Stimulated activated CD8-positive, alpha-beta memory T cell treated with anti-CD3 and anti-CD28 coated beads, Interleukin-15, amount 100 ng/mL, for 4 hours (primary cell): ENCODE data around the gene CFTR.
"Not testable (repeated sequence)": the region's sequence is repeated elsewhere in the genome, so short reads cannot be mapped to it uniquely, and the experiment has no call there.

ENCODE experiments used
- DNase-seq, 2 donors: peaks; one replicate each; pipeline ENCODE4 v3.0.0-alpha.2; 2020; ENCODE audit warnings: low read depth in 2 of 2

The CFTR gene

GRCh38 chr7:117479225-117480054 lies at the start of gene CFTR:
CFTR (plus strand) TSS chr7:117480025; CDS start chr7:117480095, 70 bp downstream.
- DNase-seq = no peak

- DNase-seq = no peak
These were observed 44.3 kb upstream of the CFTR start for GRCh38 chr7:117435475-117436043.

- DNase-seq = no peak
These were observed 35.2 kb upstream of the CFTR start for GRCh38 chr7:117444646-117445045.

GRCh38 chr7:117445206-117445605 lies 34.6 kb upstream of the CFTR start:
- DNase-seq = no peak

- no peak for DNase-seq
These were observed 33.5 kb upstream of the CFTR start for GRCh38 chr7:117446220-117446815.

GRCh38 chr7:117448655-117449054 lies 31.2 kb upstream of the CFTR start:
- no peak for DNase-seq

- DNase-seq = no peak
These were observed 20.7 kb upstream of the CFTR start for GRCh38 chr7:117458977-117459583.

- no peak for DNase-seq
These were observed 20.1 kb upstream of the CFTR start for GRCh38 chr7:117459735-117460134.

- DNase-seq = not testable (repeated sequence)
These were observed 19.0 kb upstream of the CFTR start for GRCh38 chr7:117460815-117461214.

- no peak for DNase-seq
These were observed 11.7 kb upstream of the CFTR start for GRCh38 chr7:117468174-117468573.

GRCh38 chr7:117470777-117471176 lies 9.0 kb upstream of the CFTR start:
- no peak for DNase-seq

GRCh38 chr7:117472335-117472734 lies 7.5 kb upstream of the CFTR start:
- DNase-seq = no peak

- no peak for DNase-seq
These were observed 3.1 kb upstream of the CFTR start for GRCh38 chr7:117476557-117477215.

GRCh38 chr7:117478836-117479224 lies 995 bp upstream of the CFTR start:
- no peak for DNase-seq

GRCh38 chr7:117480055-117480362 lies 184 bp downstream of the CFTR start:
- DNase-seq = no peak

- no peak for DNase-seq
These were observed 1.2 kb downstream of the CFTR start for GRCh38 chr7:117480978-117481377.

GRCh38 chr7:117485118-117485620 lies 5.3 kb downstream of the CFTR start:
- DNase-seq = no peak

GRCh38 chr7:117489016-117489415 lies 9.2 kb downstream of the CFTR start:
- no peak for DNase-seq

GRCh38 chr7:117489430-117489829 lies 9.6 kb downstream of the CFTR start:
- DNase-seq = no peak

- no peak for DNase-seq
These were observed 10.1 kb downstream of the CFTR start for GRCh38 chr7:117489911-117490310.

- no peak for DNase-seq
These were observed 12.8 kb downstream of the CFTR start for GRCh38 chr7:117492649-117493048.

GRCh38 chr7:117493460-117493859 lies 13.6 kb downstream of the CFTR start:
- no peak for DNase-seq
